Mucosa of rectum (tissue), 2 donors: ENCODE results near the gene TNNI2.

Experiments
- H3K27ac ChIP-seq, 2 donors: one replicate each; pipeline ENCODE4 v1.7.0; 2013; ENCODE audit warnings: inconsistent platforms in 2 of 2, low read depth in 2 of 2, low read length in 2 of 2
- H3K27me3 ChIP-seq, 2 donors: one replicate each; pipeline ENCODE4 v1.7.0; 2013; ENCODE audit warnings: low read length in 2 of 2; ENCODE audit not compliant: control insufficient read depth in 2 of 2, insufficient read depth in 2 of 2
- H3K36me3 ChIP-seq, 2 donors: one replicate each; pipeline ENCODE4 v1.7.0; 2013; ENCODE audit warnings: low read length in 2 of 2; ENCODE audit not compliant: control insufficient read depth in 2 of 2, insufficient read depth in 2 of 2
- H3K4me1 ChIP-seq, 2 donors: one replicate each; pipeline ENCODE4 v1.7.0; 2013; ENCODE audit warnings: low read length in 2 of 2, mild to moderate bottlenecking in 1 of 2; ENCODE audit not compliant: control insufficient read depth in 2 of 2, insufficient read depth in 2 of 2
- H3K4me3 ChIP-seq, 2 donors: one replicate each; pipeline ENCODE4 v1.7.0; 2013; ENCODE audit warnings: low read length in 2 of 2
- H3K9ac ChIP-seq, 2 donors: one replicate each; pipeline ENCODE4 v1.7.0; 2013; ENCODE audit warnings: low read length in 2 of 2, low read depth in 1 of 2, mild to moderate bottlenecking in 1 of 2
- H3K9me3 ChIP-seq, 2 donors: one replicate each; pipeline ENCODE4 v1.7.0; 2013; ENCODE audit warnings: low read length in 2 of 2; ENCODE audit not compliant: control insufficient read depth in 2 of 2
- donor health status: healthy.
- donor health status: Normal muscosa, but diverticular disease.

Gene TNNI2

GRCh38 chr11:1832920-1833295, 5.9 kb upstream of the TNNI2 start:
- Histone ChIP-seq H3K27me3 (no peaks in the 10 kb centered on the region), H3K4me3 (no peak overlapping the region)

GRCh38 chr11:1834062-1834610, 4.6 kb upstream of the TNNI2 start:
- Histone ChIP-seq H3K4me3 (peak overlapping the region in 1 of 2 donors; percentile 45), H3K4me1 (peaks cover 44 to 55% of the 10 kb centered on the region in 2 donors), H3K9ac (peak overlapping the region; percentile 32 to 69), H3K27ac (peak overlapping the region; percentile 85 to 93), H3K9me3 (no peaks in the 10 kb centered on the region), H3K36me3 (no peaks in the 10 kb centered on the region), H3K27me3 (no peaks in the 10 kb centered on the region)

More at GRCh38 chr11:1832920-1833295, 5.9 kb upstream of the TNNI2 start:
- H3K9me3 ChIP-seq = no peaks in the 10 kb centered on the region
- H3K4me1 ChIP-seq = peaks cover 44 to 55% of the 10 kb centered on the region in 2 donors
- no peak overlapping the region for H3K27ac ChIP-seq
- H3K36me3 ChIP-seq = no peaks in the 10 kb centered on the region
- H3K9ac ChIP-seq = peak overlapping the region in 1 of 2 donors; percentile 31

DNA sequence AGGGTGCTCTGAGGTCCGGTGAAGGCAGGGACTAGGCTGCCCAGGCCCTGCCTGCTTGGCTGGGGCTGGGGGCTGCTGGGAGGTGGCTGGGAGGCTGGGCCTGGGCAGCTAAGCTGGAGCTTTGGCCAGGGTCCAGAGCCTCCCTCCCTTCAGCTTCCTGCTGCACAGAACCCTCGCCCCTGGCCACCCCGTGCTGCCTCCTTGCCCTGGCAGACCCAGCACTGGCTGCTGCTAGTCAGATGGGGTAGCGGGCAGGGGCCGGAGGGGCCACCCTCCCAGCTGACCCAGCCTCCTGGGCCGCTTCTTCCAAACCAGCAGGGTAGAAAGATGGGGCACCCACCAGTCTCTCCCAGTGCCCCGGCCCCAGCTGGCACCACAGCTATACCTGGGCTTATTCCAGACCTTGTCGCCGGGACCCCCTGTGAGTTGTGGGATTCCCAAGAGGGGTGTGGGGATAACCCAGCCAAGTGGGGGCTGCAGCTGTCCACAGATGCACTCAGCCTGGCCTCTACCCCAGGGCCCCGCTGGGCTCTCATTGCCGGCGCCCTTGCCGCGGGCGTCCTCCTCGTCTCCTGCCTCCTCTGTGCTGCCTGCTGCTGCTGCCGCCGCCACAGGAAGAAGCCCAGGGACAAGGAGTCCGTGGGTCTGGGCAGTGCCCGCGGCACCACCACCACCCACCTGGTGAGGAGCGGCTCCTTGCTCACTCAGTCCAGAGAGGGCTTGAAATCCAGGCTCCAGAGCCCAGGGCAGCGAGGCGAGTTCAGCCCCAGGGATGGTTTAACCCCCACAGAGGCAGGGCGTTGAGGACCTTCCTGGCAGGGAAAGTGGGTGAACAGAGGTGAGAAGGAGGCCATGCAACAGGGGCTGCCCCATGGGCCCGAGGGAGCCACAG, 3.8 kb upstream of the TNNI2 start, which contains the start of gene SYT8:
Gene SYT8, plus strand, starts transcription at position 212 of the 892 bp plus-strand sequence. Its CDS starts 116 bp downstream, at position 328.
- H3K9me3 ChIP-seq = no peaks in the 10 kb centered on the region
- peaks cover 42 to 53% of the 10 kb centered on the region in 2 donors for H3K4me1 ChIP-seq
- peak within 1 kb of the TSS in 1 of 2 donors; percentile 45 for H3K4me3 ChIP-seq
- H3K36me3 ChIP-seq = no peaks in the 10 kb centered on the region
- H3K27ac ChIP-seq = peak within 1 kb of the TSS; percentile 85 to 93
- H3K27me3 ChIP-seq = no peaks in the 10 kb centered on the region
- peak within 1 kb of the TSS; percentile 32 to 69 for H3K9ac ChIP-seq

GRCh38 chr11:1835671-1836010, 3.1 kb upstream of the TNNI2 start:
- no peaks in the 10 kb centered on the region for H3K27me3 ChIP-seq
- H3K9ac ChIP-seq = no peak overlapping the region
- no peak overlapping the region for H3K27ac ChIP-seq
- H3K4me1 ChIP-seq = peaks cover 37 to 47% of the 10 kb centered on the region in 2 donors
- H3K4me3 ChIP-seq = no peak overlapping the region
- H3K36me3 ChIP-seq = no peaks in the 10 kb centered on the region
- no peaks in the 10 kb centered on the region for H3K9me3 ChIP-seq

GRCh38 chr11:1836011-1836945, 2.5 kb upstream of the TNNI2 start:
- Histone ChIP-seq H3K27ac (no peak overlapping the region), H3K9me3 (no peaks in the 10 kb centered on the region), H3K36me3 (no peaks in the 10 kb centered on the region), H3K9ac (no peak overlapping the region), H3K27me3 (peaks cover 0 to 2% of the 10 kb centered on the region in 2 donors), H3K4me3 (no peak overlapping the region), H3K4me1 (peaks cover 33 to 40% of the 10 kb centered on the region in 2 donors)

- H3K27ac ChIP-seq = no peak overlapping the region
- H3K4me1 ChIP-seq = peaks cover 24 to 29% of the 10 kb centered on the region in 2 donors
- no peak overlapping the region for H3K4me3 ChIP-seq
- H3K36me3 ChIP-seq = no peaks in the 10 kb centered on the region
- peaks cover 0 to 2% of the 10 kb centered on the region in 2 donors for H3K27me3 ChIP-seq
- H3K9me3 ChIP-seq = no peaks in the 10 kb centered on the region
- no peak overlapping the region for H3K9ac ChIP-seq
These were observed 1.4 kb upstream of the TNNI2 start for GRCh38 chr11:1837171-1838076.

- Histone ChIP-seq H3K36me3 (no peaks in the 10 kb centered on the region), H3K27ac (no peak overlapping the region), H3K9ac (no peak overlapping the region), H3K27me3 (peaks cover 0 to 2% of the 10 kb centered on the region in 2 donors), H3K4me1 (peaks cover 18 to 22% of the 10 kb centered on the region in 2 donors), H3K4me3 (no peak overlapping the region), H3K9me3 (no peaks in the 10 kb centered on the region)
These were observed 730 bp upstream of the TNNI2 start for GRCh38 chr11:1838077-1838425.

- Histone ChIP-seq H3K4me1 (peaks cover 9 to 10% of the 10 kb centered on the region in 2 donors), H3K4me3 (no peak overlapping the region), H3K36me3 (no peaks in the 10 kb centered on the region), H3K9ac (no peak overlapping the region), H3K9me3 (no peaks in the 10 kb centered on the region), H3K27ac (no peak overlapping the region), H3K27me3 (peaks cover 0 to 2% of the 10 kb centered on the region in 2 donors)
These were observed 583 bp downstream of the TNNI2 start for GRCh38 chr11:1839204-1839923.
